ENCODE measurements around the gene GPR158.

GPR158 gene

GRCh38 chr10:25578061-25578460 lies 403.3 kb downstream of the GPR158 start:
- DNase-seq (ENCODE audit: low spot score): no peak

GRCh38 chr10:25582961-25583360 lies 408.2 kb downstream of the GPR158 start:
- no peak for DNase-seq (ENCODE audit: low spot score)

- no peak for DNase-seq (ENCODE audit: low spot score)
Observed at GRCh38 chr10:25600651-25601050, 425.9 kb downstream of the GPR158 start.

DNA sequence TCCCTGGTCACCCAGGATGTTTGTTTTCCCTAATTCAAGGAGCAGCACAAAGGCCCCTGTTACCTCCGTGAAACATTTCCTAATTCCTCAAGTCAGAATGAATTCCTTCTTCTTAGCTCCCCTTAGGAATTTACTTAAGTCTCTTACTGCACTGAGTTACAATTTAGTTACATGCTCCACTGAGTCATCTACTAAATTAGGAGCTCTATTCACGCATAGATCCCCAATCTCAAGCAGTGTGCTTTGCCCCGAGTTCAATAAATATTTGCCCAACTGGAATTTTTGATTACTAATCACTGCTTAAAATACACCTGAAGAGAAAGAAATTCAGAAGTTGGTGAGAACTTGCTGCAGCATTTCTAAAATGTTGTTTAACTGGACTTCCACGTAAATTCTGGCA lies 429.8 kb downstream of the GPR158 start:
- no peak for DNase-seq (ENCODE audit: low spot score)

DNA sequence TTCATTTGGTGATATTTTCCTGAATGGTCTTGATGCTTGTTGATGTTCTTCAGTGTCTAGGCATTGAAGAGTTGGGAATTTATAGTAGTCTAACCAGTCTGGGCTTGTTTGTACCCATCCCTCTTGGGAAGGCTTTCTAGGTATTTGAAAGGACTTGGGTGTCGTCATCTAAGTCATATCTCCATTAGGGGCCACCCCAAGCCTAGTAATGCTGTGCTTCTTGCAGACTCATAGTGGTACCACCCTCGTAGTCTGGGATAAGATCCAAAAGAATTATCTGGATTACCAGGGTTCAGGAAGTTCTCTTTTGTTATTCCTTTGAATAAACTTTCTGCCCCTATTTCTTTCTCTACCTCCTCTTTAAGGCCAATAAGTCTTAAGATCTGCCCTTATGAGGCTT lies 439.9 kb downstream of the GPR158 start:
- no peak for DNase-seq (ENCODE audit: low spot score)

GRCh38 chr10:25615926-25616325 lies 441.1 kb downstream of the GPR158 start:
- no peak for DNase-seq (ENCODE audit: low spot score)

GRCh38 chr10:25616903-25617592 lies 442.2 kb downstream of the GPR158 start:
- no peak for DNase-seq (ENCODE audit: low spot score)

DNA sequence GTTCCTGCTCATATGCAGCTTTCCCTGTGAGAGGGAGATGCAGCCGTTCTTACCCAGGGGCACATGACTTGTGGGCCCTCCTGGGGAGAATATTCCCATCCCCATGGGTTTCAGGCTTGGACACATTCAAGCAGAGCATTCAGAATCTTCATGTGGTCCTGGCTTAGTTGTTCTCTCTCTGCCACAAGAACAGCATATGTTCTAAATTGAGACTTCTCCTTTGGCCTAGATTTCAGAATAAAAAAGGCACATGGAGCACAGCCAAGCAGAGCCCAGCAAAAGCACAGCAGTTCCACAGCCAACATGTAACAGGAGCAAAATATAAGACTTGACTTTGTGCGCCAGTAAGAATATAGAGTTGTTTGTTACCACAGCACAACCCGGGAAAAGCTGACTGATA lies 452.8 kb downstream of the GPR158 start:
- peak; percentile 31 for DNase-seq (ENCODE audit: low spot score)

GRCh38 chr10:25629333-25629732 lies 454.5 kb downstream of the GPR158 start:
- DNase-seq (ENCODE audit: low spot score): no peak

DNA sequence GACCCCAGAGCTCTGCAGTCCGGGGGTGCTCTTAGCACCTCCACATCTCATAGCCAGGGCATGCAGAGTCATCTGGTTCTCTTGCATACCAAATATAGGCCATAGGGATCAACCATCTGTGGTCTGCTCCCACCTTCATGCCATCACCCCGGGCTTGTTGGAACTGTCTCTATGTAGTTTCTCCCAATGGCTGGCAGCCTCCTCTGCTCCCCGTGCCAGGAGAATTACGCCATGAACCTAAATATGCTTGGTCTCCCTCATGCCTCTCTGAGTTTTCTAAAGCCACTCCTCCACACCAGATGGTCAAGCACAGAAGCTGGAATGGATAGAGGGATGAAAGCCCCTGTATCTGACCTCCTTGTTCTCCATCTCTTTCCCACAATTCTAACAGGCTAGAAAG lies 456.7 kb downstream of the GPR158 start:
- DNase-seq (ENCODE audit: low spot score): no peak

DNA sequence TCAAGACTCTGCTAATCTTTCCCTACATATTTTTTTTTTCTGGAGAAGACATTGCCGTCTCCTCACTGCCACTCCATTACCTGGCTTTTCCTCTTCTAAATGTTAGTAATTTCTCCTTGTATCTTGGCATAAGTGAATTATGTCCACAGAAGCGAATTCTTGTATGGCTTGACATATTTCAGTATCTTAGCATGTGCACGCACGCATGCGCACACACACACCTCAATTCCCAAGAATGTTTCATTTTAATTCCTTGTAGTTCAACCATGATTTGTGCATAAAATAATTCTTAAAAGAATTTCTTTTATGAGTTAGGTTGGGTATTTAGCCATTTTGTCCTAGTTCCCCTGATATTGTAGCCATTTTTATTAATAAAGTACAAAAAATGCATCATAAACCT lies 458.0 kb downstream of the GPR158 start:
- no peak for DNase-seq (ENCODE audit: low spot score)

DNA sequence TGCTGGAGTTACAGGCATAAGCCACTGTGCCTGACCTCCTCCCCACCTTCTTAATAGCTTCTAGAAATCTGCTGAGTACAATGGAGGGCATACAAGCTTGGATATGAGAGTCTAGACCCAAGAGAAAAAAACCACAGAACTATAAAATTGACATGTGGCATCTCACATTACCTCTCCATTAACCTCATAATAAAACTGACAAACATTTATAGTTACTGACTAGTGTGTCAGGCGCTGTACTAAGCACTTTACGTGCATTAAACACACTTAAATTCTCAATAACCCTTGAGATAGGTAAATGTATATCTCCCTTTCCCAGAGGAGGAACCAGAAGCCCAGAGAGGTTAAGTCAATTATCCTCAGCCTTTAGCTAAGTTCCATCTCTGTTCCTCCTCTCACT lies 458.7 kb downstream of the GPR158 start:
- DNase-seq (ENCODE audit: low spot score): no peak

DNA sequence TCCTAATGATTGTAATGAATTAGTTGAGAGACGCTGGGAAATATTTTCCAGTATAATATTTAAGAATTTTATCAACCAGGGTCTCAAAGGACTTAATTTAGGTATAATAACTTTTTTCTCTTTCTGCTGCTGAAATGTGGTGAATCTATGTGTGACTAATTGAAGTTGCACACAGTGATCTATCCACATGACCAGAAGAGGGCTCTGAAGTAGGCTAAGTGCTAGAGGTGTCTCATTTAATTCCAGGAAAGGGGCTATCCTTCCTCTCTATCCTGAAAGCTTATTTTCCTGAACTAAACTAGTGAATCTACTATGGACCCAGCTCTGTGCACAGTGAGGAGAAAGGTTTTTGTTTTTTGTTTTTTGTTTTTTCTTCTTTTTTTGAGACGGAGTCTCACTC lies 464.8 kb downstream of the GPR158 start:
- DNase-seq (ENCODE audit: low spot score): peak; percentile 28

- no peak for DNase-seq (ENCODE audit: low spot score)
Observed at GRCh38 chr10:25641595-25641994, 466.8 kb downstream of the GPR158 start.

GRCh38 chr10:25642721-25643120 lies 467.9 kb downstream of the GPR158 start:
- DNase-seq (ENCODE audit: low spot score): no peak

DNA sequence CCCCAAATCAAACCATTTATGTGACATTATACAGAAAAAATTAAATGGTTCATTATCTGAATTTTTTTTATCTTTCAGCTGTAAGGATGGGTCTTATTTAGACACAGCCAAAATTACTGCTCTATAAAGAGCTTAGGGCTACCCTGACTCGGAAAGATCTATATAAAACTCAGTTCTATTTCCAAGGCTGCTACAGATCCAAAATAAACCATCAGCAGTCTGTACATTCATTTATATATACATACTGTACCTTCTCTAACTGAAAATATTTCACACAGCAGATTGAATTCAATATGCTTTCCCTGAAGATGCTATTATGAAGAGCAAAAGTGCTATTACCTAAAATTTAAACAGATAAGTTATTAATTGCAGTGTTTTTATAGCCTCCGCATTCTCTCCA lies 471.6 kb downstream of the GPR158 start:
- no peak for DNase-seq (ENCODE audit: low spot score)

DNA sequence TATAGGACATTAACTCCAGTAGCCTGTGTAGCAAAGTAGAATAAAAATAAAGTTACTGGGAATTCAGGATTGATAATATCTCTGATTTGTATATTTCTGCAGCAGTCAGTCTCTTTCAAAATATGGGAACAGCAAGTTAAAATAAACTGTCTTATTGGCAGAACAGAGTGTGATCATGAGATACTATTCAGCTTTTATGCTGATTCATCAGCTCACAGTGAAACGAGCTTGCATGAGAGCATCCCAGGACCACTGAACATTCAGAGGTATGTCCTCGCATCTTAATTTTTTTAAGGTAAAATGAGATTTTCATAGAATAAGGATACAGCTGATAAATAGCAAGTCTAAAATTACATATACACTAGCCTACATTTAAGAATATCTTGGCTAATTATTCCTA lies 476.7 kb downstream of the GPR158 start:
- DNase-seq (ENCODE audit: low spot score): peak; percentile 13
